HG02973 (cell line): ENCODE measurements around the gene DNMT3A.

Experiments used
- ATAC-seq: cut with Tn5 transposase; IDR thresholded peaks from one replicate; pipeline ENCODE4 v1.9.1; 2021; ENCODE audit warnings: moderate library complexity; ENCODE audit not compliant: unreplicated experiment

Gene DNMT3A

GRCh38 chr2:25307949-25308557 lies 33.7 kb downstream of the DNMT3A start:
- ATAC-seq, result no peak

GRCh38 chr2:25306777-25307368 lies 34.9 kb downstream of the DNMT3A start:
- no peak for ATAC-seq

GRCh38 chr2:25305775-25306174 lies 36.0 kb downstream of the DNMT3A start:
- ATAC-seq, result no peak

- ATAC-seq, result no peak
Measured at GRCh38 chr2:25304826-25305596, 36.7 kb downstream of the DNMT3A start.

GRCh38 chr2:25304321-25304720 lies 37.4 kb downstream of the DNMT3A start:
- ATAC-seq, result no peak

GRCh38 chr2:25303633-25304236 lies 38.0 kb downstream of the DNMT3A start:
- no peak for ATAC-seq

GRCh38 chr2:25302758-25303375 lies 38.9 kb downstream of the DNMT3A start:
- ATAC-seq, result no peak

GRCh38 chr2:25301453-25302352 lies 40.0 kb downstream of the DNMT3A start:
- ATAC-seq, result peak; percentile 94

- no peak for ATAC-seq
Measured at GRCh38 chr2:25300001-25300400, 41.7 kb downstream of the DNMT3A start.

GRCh38 chr2:25298776-25299431 lies 42.8 kb downstream of the DNMT3A start:
- ATAC-seq, result no peak

GRCh38 chr2:25297738-25298137 lies 44.0 kb downstream of the DNMT3A start:
- ATAC-seq, result no peak

GRCh38 chr2:25295621-25296020 lies 46.1 kb downstream of the DNMT3A start:
- ATAC-seq, result no peak

GRCh38 chr2:25294573-25295462 lies 46.9 kb downstream of the DNMT3A start:
- peak; percentile 80 for ATAC-seq

GRCh38 chr2:25293958-25294562 lies 47.7 kb downstream of the DNMT3A start:
- no peak for ATAC-seq

GRCh38 chr2:25293145-25293544 lies 48.6 kb downstream of the DNMT3A start:
- ATAC-seq, result no peak

GRCh38 chr2:25292408-25292807 lies 49.3 kb downstream of the DNMT3A start:
- ATAC-seq, result no peak

- ATAC-seq, result no peak
Measured at GRCh38 chr2:25290811-25291495, 50.8 kb downstream of the DNMT3A start.
